ENCODE measurements around the gene DLAT.
A peak's percentile ranks its signal among the peaks of the same experiment; 100 is the strongest.
"Not testable (repeated sequence)": the region's sequence is repeated elsewhere in the genome, so short reads cannot be mapped to it uniquely, and the experiment has no call there.

DLAT gene

DNA sequence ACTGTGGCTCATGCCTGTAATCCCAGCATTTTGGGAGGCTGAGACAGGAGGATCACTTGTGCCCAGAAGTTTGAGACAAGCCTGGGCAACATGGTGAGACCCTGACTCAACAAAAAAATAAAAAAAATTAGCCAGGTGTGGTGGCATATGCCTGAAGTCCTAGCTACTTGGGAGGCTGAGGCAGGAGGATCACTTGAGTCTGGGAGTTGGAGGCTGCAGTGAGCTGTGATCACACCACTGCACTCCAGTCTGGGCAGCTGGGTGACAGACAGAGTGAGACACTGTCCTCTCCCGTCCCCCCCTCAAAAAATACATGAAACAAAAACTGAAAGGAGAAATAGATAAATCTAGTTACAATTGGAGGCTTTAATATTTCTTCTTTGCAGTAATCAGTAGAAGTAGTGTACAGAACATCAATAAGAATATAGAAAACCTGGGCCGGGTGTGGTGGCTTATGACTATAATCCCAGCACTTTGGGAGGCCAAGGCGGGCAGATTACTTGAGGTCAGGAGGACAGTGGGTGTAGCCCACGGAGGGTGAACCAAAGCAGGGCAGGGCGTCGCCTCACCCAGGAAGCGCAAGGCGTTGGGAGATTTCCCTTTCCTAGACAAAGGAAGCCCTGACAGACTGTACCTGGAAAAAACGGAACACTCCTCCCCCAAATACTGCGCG, 19.6 kb upstream of the DLAT start:
- DNase-seq = no peak

- DNase-seq = not testable (repeated sequence)
Measured at GRCh38 chr11:112006095-112006441, 19.1 kb upstream of the DLAT start.

GRCh38 chr11:112011451-112011850, 13.8 kb upstream of the DLAT start:
- not testable (repeated sequence) for DNase-seq

GRCh38 chr11:112012874-112013273, 12.3 kb upstream of the DLAT start:
- no peak for DNase-seq

DNA sequence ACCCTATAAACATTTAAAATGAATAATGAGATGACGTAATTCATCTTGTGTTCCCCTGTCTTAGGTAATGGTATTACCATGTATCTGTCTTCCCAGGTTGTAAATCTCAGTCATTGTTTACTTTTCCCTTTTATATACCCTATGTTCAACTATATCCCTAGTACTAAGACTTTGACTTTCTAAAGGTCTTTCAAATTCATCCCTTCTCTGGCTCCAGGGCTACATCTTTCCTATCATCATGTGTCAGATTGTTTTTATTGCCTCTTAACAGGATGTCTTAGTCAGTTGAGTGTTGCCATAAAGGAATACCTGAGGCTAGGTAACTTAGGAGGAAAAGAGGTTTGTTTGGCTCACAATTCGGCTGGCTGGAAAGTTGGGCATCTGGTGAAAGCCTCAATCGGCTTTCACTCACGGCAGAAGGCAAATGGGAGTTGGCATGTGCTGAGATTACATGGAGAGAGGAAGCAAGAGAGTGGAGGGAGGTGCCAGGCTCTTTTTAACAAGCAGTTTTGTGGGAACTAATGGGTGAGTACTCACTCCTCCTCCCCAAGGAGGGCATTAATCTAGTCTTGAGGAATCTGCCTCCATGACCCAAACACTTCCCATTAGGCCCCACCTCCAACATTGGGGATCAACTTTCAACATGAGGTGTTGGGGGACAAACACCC, 11.6 kb upstream of the DLAT start:
- no peak for DNase-seq

GRCh38 chr11:112016088-112016764, 9.0 kb upstream of the DLAT start:
- no peak for DNase-seq

DNA sequence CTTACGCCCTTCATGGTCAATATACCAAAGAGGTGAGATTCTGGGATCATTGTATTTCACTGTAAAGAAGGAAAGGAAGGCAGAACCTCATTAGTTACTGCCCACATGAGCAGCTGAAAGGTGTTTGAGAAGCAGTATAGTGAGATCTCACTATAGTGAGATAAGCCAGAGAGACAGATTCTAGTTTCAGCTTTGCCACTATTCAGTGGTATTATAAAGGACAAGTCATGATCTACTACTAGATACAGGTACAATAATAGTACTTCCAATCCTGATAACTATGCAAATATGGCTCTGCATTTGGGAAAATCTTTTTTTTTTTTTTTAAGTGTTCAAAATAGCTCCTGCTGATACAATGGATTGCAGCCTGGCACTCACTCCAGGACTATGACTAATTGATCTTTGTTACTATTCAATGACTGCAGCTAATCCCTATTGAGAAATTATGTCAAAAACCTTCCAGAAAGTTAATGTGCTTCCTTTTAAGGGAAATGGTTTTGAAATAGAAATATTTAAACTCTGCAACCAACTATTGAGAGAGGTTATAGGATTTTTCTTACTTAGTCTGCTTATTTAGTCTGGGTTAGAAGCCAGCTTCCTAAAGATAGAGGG, 8.3 kb upstream of the DLAT start:
- DNase-seq = no peak

DNA sequence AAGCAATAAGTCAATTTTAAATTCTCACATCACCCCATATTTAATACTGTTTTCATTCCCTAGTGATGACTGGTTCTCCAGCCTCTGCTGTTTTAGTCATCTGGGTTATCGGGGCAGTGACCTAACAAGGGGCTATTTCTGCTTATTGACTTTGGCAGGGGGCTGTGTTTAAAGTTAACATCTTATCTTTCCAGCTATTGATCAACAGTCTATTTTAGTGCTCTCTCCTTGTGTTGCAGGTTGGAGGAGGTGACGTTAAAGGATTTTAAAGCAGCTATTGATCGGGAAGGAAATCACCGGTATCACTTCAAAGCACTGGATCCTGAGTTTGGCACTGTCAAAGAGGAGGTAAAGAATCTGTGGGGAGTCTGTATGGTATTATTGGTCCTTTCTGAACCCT, 7.7 kb upstream of the DLAT start:
- no peak for DNase-seq

GRCh38 chr11:112019066-112019465, 6.1 kb upstream of the DLAT start:
- DNase-seq = no peak

- DNase-seq = no peak
Measured at GRCh38 chr11:112023104-112023503, 2.1 kb upstream of the DLAT start.

DNA sequence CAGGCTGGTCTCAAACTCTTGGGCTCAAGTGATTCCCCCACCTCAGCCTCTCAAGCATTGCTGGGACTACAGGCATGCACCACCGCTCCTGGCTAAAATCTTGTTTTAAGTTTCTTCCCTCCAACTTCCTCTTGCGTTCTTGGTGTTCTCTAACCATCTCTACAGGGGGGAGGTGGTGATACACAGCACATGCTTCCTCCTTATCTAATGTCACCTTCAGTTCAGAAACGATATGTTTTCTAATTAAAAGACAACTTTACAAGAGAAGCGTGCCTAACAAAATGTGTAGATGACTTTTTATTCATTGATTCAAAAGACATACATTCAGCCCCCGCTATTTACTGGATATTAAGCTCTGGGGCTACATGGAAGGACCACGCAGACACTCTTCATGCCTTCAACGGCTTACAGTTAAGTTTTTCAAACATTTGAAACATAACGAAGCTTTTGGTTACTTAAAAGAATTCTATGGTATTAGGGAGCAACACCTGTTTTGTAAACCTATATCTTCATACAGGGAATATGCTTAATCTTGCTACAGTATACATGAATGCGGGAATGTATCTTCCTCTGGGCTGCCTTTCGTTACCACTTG, 933 bp upstream of the DLAT start:
- no peak for DNase-seq

DNA sequence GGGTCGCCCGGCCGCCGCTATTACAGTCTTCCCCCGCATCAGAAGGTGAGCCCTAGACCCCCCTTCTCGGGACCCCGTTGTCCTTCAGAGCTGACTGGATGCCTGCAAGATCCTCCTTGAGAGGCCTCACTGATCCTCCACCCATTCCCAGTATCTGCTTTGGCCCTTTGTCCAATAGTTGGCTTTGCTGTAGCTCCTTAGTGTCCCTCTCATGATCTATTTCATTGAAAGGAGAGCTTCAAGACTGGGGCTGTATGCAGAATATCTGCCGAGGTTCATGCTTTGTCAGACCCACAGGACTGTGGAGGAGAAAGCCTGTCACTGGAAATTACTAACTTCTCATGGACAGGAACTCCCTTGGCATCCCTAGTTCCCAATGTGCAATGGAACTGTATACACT, 499 bp downstream of the DLAT start:
- peak in 1 of 2 experiments; percentile 59 for DNase-seq

DNA sequence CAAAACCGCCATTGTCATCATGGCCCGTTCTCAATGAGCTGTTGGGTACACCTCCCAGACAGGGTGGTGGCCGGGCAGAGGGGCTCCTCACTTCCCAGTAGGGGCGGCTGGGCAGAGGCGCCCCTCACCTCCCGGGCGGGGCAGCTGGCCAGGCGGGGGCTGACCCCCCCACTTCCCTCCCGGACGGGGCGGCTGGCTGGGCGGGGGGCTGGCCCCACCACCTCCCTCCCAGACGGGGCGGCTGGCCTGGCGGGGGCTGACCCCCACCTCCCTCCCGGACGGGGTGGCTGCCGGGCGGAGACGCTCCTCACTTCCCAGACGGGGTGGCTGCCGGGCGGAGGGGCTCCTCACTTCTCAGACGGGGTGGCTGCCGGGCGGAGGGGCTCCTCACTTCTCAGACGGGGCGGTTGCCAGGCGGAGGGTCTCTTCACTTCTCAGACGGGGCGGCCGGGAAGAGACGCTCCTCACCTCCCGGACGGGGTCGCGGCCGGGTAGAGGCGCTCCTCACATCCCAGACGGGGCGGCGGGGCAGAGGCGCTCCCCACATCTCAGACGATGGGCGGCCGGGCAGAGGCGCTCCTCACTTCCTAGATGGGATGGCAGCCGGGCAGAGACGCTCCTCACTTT, 1.7 kb downstream of the DLAT start:
- DNase-seq = not testable (repeated sequence)

- no peak for DNase-seq
Measured at GRCh38 chr11:112029460-112029859, 4.3 kb downstream of the DLAT start.

DNA sequence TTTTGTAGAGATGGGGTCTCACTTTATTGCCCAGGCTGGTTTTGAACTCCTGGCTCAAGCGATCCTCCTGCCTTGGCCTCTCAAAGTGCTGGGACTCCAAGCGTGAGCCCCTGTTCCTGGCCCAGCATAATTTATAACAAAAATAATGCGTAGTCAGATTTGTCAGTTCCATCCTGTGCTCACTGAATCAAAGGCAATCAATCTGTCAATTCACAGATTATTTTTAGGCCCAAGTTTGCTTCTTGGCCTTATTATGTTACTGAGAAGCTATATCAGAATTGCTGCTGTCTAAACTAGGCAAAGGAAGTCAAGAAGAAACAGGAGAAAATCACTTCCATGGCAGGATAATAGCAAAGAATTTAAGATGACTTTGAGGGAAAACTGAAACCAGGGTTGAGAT, 8.7 kb downstream of the DLAT start:
- no peak for DNase-seq

- no peak for DNase-seq
Measured at GRCh38 chr11:112037527-112037926, 12.3 kb downstream of the DLAT start.

GRCh38 chr11:112042161-112042960, 17.2 kb downstream of the DLAT start:
- peak in 1 of 2 experiments; percentile 28 for DNase-seq

- no peak for DNase-seq
Measured at GRCh38 chr11:112042961-112043304, 17.7 kb downstream of the DLAT start.

DNA sequence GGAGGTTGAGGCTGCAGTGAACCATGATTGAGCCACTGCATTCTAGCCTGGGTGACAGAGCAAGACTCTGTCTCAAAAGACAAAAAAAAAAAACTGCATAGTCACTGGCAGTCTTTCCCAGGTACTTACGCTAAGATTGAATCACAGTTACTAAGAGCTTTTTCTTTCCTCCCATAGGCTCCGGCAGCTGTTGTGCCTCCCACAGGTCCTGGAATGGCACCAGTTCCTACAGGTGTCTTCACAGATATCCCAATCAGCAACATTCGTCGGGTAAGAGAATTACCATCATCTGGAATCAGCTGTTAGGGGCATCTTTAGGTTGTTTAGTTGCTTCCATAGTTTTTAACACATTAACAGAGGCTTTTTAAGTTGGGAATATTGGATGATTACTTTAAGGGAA, 19.8 kb downstream of the DLAT start:
- no peak for DNase-seq

- DNase-seq = not testable (repeated sequence)
Measured at GRCh38 chr11:112046647-112047046, 21.4 kb downstream of the DLAT start.

DNA sequence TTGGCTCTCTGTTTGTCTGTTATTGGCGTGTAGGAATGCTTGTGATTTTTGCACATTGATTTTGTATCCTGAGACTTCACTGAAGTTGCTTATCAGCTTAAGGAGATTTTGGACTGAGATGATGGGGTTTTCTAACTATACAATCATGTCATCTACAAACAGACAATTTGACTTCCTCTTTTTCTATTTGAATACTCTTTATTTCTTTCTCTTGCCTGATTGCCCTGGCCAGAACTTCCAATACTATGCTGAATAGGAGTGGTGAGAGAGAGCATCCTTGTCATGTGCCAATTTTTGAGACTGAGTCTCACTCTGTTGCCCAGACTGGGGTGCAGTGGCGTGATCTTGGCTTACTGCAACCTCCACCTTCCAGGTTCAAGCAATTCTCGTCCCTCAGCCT, 23.0 kb downstream of the DLAT start:
- not testable (repeated sequence) for DNase-seq

DNA sequence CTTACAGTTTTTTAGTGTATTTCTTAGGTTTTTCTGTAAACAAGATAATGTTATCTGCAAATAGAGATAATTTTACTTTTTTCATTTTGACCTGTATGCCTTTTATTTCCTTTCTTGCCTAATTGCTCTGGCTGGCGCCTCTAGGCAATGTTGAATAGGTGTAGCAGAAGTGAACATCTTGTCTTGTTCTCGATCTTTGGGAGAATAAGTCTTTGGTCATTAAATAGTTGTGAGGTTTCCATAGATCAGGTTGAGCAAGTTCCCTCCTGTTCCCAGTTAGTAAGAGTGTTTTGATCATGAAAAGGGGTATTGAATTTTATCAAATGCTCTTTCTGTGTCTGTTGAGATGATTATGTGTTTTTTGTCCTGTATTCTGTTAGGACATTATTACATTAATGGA, 24.6 kb downstream of the DLAT start:
- DNase-seq = no peak
